Nephron progenitor cell (in vitro differentiated cells): ENCODE measurements around the gene METTL21C.

Source experiments
- DNase-seq: peaks from one replicate; pipeline ENCODE4 v3.0.0; 2021
- H3K27ac Mint-ChIP-seq: 2 replicates; pipeline ENCODE4 v1.8.0; 2021; ENCODE audit warnings: mild to moderate bottlenecking, moderate library complexity, mixed read lengths
- H3K27me3 Mint-ChIP-seq: 2 replicates; pipeline ENCODE4 v1.8.0; 2021; ENCODE audit warnings: mild to moderate bottlenecking, low read depth, mixed read lengths; ENCODE audit not compliant: poor library complexity
- H3K36me3 Mint-ChIP-seq: 2 replicates; pipeline ENCODE4 v1.8.0; 2021; ENCODE audit warnings: low read depth, mixed read lengths
- H3K4me1 Mint-ChIP-seq: 2 replicates; pipeline ENCODE4 v1.8.0; 2021; ENCODE audit warnings: mixed read lengths
- H3K4me3 Mint-ChIP-seq: 2 replicates; pipeline ENCODE4 v1.8.0; 2021; ENCODE audit warnings: mild to moderate bottlenecking, moderate library complexity, mixed read lengths
- H3K9me3 Mint-ChIP-seq: 2 replicates; pipeline ENCODE4 v1.8.0; 2021; ENCODE audit warnings: mild to moderate bottlenecking, moderate library complexity, mixed read lengths
- TF ChIP-seq, protein P1 (sequence below): fragments of 200-600 bp; sonication (generic); IDR thresholded peaks from 2 replicates; pipeline ENCODE4 v1.5.0; 2021; ENCODE audit warnings: antibody characterized with exemption

Gene METTL21C

GRCh38 chr13:102645701-102646100, 49.1 kb downstream of the METTL21C start:
- Mint-ChIP-seq H3K27ac (peak overlapping the region; percentile 68), H3K9me3 (no peaks in the 10 kb centered on the region), H3K4me3 (no peak overlapping the region), H3K4me1 (peaks cover 6% of the 10 kb centered on the region), H3K27me3 (no peaks in the 10 kb centered on the region), H3K36me3 (peaks cover 62% of the 10 kb centered on the region)
- DNase-seq, result no peak
- TF ChIP-seq, protein P1, sequence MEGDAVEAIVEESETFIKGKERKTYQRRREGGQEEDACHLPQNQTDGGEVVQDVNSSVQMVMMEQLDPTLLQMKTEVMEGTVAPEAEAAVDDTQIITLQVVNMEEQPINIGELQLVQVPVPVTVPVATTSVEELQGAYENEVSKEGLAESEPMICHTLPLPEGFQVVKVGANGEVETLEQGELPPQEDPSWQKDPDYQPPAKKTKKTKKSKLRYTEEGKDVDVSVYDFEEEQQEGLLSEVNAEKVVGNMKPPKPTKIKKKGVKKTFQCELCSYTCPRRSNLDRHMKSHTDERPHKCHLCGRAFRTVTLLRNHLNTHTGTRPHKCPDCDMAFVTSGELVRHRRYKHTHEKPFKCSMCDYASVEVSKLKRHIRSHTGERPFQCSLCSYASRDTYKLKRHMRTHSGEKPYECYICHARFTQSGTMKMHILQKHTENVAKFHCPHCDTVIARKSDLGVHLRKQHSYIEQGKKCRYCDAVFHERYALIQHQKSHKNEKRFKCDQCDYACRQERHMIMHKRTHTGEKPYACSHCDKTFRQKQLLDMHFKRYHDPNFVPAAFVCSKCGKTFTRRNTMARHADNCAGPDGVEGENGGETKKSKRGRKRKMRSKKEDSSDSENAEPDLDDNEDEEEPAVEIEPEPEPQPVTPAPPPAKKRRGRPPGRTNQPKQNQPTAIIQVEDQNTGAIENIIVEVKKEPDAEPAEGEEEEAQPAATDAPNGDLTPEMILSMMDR, result no peak

DNA sequence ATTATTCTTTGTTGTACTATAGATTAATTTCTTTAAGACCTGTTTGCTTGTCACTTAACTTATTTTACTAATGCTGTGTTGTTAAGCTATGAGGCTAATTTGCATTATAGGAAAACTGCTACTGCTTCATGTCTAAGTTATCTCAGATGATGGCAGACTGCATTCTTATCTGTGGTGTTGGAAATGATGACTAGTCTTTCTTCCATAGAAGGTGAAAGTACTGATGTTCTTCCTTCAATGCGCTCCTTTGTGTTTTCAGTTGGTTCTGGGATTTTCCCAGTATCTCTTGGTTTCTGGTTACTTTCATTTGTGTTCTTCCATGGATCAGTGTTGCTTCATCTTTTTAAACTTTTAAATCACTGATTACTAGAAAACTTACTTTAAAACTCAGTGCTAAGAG, 51.2 kb downstream of the METTL21C start:
- H3K4me3 Mint-ChIP-seq, result no peak overlapping the region
- H3K36me3 Mint-ChIP-seq, result peaks cover 55% of the 10 kb centered on the region
- peak overlapping the region; percentile 5 for H3K27ac Mint-ChIP-seq
- peaks cover 6% of the 10 kb centered on the region for H3K4me1 Mint-ChIP-seq
- TF ChIP-seq, protein P1, result no peak
- H3K9me3 Mint-ChIP-seq, result no peaks in the 10 kb centered on the region
- no peak for DNase-seq
- no peaks in the 10 kb centered on the region for H3K27me3 Mint-ChIP-seq

DNA sequence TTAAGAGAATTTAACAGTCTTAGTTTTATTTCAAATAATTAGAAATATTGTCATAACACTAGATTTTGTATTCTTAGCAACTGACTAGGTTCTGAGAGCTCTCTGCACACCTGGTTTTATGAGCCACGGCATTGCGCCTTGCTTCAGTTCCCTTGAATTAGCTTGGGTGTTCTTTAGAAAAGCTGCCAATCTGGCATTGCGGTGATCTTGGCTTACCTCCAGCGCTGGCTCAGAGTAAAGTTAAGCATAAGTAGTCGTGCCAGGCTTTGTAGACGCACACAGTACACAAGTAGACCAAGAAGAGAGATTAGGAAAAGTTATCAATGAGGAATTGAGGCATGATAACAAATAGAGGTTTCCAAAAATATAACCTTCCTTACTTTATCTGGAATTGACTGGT, 52.4 kb downstream of the METTL21C start:
- H3K36me3 Mint-ChIP-seq, result peaks cover 55% of the 10 kb centered on the region
- H3K27me3 Mint-ChIP-seq, result no peaks in the 10 kb centered on the region
- no peak overlapping the region for H3K4me3 Mint-ChIP-seq
- H3K27ac Mint-ChIP-seq, result peak overlapping the region; percentile 66
- DNase-seq, result no peak
- no peaks in the 10 kb centered on the region for H3K9me3 Mint-ChIP-seq
- H3K4me1 Mint-ChIP-seq, result no peaks in the 10 kb centered on the region
- TF ChIP-seq, protein P1, result no peak

GRCh38 chr13:102642029-102642428, 52.8 kb downstream of the METTL21C start:
- H3K4me1 Mint-ChIP-seq, result no peaks in the 10 kb centered on the region
- TF ChIP-seq, protein P1, result no peak
- peaks cover 55% of the 10 kb centered on the region for H3K36me3 Mint-ChIP-seq
- DNase-seq, result no peak
- no peaks in the 10 kb centered on the region for H3K9me3 Mint-ChIP-seq
- no peak overlapping the region for H3K4me3 Mint-ChIP-seq
- no peak overlapping the region for H3K27ac Mint-ChIP-seq
- no peaks in the 10 kb centered on the region for H3K27me3 Mint-ChIP-seq

- H3K27me3 Mint-ChIP-seq, result no peaks in the 10 kb centered on the region
- no peak for DNase-seq
- H3K4me1 Mint-ChIP-seq, result no peaks in the 10 kb centered on the region
- H3K4me3 Mint-ChIP-seq, result no peak overlapping the region
- peaks cover 63% of the 10 kb centered on the region for H3K36me3 Mint-ChIP-seq
- H3K9me3 Mint-ChIP-seq, result no peaks in the 10 kb centered on the region
- TF ChIP-seq, protein P1, result no peak
- H3K27ac Mint-ChIP-seq, result peak overlapping the region; percentile 12
Observed at GRCh38 chr13:102638741-102639140, 56.1 kb downstream of the METTL21C start.
